OCI-M2 (cell line): ENCODE results near the gene SOCS1.

Experiments
- DNase-seq: peaks from one replicate; lab custom pipeline; 2025; ENCODE audit not compliant: unreplicated experiment; lab: John Stamatoyannopoulos, UW

The SOCS1 gene

DNA sequence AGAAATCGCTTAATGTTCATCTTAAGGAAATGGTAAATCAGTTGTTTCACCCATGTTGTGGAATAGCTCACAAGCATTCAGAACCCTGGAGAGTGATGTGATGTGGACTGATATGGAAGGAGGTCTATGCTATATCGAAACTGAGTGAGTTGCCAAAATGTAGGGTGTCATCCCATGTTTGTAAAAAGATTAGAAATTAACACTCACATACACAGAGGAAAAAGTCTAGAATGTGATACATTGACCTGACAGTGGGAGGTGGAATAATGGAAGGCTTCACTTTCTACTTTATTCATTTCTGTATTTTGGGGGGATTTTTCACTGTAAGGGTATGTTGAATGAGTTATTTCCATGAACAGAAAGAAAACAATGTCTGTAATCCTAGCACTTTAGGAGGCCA, 29.8 kb upstream of the SOCS1 start:
- no peak for DNase-seq

GRCh38 chr16:11283820-11284248, 27.8 kb upstream of the SOCS1 start:
- DNase-seq: no peak

DNA sequence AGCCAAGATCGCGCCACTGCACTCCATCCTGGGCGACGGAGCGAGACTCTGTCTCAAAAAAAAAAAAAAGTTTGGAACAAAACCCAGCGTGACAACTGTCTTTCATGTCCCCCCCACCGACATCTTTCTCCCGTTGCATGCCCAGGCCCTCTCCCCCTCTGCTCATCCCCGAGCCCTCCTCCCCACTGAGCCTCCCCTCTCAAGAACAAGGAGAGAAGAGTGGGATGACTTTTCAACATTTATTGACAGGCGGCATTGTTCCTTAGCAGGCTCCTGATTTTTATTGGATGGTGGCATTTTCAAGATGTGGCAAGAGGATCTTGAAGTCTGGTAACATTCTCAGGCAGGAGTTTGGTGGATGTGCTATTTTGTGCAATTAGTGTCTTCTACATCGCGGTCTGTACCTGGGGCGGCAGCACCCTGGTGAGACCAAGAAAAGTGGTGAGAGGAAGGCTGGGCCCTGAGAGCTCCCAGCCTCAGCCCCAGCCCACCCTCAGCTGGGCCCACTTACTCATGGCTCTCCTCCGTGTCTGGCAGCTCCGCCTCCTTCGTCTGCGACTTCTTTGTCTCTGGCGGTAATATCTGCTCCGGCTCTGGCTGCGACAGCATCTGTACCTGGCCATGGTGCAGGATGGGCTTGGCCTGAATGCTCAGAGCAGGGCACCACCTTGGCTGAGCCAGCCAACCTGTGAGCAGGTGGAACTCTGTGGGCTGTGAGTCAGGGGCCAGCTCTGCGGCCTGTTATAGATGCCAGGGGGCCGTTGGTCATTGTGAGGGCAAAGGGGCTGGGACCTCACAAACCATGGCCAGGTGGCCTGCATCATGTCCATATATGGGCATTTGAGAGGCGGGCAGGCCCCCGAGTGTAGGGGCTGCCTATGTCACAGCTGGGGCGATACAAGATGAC, 24.9 kb upstream of the SOCS1 start, which contains the start of gene PRM1:
PRM1 (minus strand) TSS at position 715 of the 907 bp plus-strand sequence; CDS start at position 623, 92 bp downstream.
- DNase-seq: no peak

DNA sequence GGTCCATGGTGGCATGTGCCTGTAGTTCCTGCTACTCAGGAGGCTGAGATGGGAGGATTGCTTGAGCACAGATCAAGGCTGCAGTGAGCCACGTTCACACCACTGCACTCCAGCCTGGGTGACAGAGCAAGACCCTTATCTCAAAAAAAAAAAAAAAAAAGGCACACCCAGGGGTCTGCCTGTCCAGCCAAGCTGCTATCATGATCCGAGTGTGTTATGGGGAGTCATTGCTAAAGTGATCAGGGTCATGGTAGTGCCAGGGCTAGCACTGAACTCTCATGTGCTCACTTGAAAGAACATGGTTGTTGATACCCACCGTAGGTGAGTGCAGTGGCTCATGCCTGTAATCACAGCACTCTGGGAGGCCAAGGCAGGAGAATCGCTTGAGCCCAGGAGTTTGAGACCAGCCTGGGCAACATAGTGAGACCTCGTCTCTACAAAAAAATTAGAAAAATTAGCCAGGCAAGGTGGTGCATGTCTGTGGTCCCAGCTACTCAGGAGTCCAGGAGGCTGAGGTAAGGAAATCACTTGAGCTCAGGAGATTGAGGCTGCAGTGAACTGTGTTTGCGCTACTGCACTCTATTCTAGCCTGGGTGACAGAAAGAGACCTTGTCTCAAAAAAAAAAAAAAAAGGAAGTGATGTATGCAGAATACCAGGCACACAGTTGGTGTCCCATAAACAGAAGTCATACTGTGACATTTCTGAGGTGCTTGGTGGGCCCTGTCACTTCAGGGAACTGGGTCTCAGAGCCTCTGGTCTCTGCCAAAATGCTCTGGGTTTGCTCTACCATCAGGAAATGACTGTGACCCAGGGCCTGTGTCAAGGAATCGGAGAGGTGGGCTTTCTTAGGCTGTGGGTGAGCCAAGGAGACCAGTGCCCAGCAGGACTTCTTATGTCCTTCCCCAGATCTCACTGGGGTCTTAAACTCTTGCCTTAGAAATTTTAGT, 23.0 kb upstream of the SOCS1 start:
- no peak for DNase-seq

- DNase-seq: no peak
Measured at GRCh38 chr16:11277607-11278337, 21.8 kb upstream of the SOCS1 start.

DNA sequence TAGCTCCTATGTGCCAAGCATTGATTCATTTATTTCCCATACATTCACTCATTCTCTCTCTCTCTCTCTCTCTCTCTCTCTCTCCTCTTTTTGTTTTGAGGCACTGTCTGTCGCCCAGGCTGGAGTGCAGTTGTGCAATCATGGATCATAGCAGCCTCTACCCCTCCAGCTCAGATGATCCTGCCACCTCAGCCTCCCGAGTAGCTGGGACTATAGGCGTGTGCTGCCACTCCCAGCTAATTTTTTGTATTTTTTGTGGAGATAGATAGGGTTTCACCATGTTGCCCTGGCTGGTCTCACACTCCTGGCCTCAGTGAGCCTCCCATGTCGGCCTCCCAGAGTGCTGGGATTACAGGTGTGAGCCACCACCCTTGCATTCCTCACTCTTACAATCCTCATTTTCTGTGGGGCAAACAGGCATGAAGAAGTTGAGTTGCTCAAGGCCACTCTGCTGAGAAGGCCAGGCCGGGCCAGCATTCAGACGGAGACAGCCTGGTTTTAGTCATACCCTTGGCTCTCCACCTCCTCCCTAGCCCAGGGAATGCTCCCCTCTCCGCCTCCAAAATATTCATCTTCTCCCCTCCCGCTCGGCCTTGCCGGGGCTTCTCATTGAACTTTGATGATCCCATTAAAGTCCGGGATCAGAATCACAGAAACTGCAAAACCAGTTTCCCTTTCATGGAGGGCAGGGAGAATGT, 21.0 kb upstream of the SOCS1 start:
- no peak for DNase-seq

GRCh38 chr16:11276143-11276895, 20.3 kb upstream of the SOCS1 start, which contains the start of gene PRM2:
TSS of gene PRM2 (minus strand) at chr16:11276480. CDS start at chr16:11276370, 110 bp downstream.
- no peak for DNase-seq

DNA sequence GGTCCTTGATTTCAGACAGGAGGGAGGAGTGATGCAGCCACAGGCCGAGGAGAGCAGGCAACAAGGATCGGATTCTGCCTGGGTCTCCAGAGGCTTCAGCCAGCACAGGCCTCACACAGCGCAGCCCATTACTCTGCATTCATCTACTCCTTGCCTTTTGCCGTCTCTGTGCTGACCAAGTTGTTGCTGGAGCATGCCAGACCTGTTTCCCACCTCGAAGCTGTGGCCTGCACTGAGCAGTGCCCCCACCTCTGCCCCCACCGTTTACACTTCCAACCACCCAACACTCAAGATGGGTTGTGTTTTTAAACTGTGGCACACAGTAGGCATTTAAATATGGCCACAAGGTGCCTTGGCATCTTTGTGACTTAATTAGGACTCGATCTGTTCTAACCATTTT, 19.0 kb upstream of the SOCS1 start:
- no peak for DNase-seq

GRCh38 chr16:11273721-11274324, 17.8 kb upstream of the SOCS1 start:
- no peak for DNase-seq

- no peak for DNase-seq
Measured at GRCh38 chr16:11272921-11273720, 17.1 kb upstream of the SOCS1 start, which contains the start of gene PRM3. TSS of gene PRM3 (minus strand) at chr16:11273629. CDS start at chr16:11273595, 34 bp downstream.

DNA sequence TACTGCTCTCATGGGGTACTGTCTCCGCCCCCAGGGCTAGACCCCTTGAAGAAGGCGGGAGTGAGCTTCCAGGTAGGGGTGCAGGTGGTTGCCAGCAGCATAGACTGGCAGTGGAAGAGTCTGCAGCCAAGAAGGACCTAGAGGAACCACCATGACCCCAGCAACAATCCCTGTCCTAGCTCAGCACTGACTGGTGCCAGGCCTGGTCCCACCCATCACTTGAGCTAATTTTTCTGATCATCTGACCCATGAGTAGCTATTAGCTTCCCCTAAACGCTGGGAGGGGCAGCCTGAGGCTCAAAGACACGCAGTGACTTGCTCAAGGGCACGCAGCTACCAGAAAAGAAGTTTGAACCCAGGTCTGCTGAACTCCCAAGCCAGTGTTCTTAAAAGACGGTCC, 16.5 kb upstream of the SOCS1 start:
- no peak for DNase-seq

- no peak for DNase-seq
Measured at GRCh38 chr16:11271610-11272009, 15.6 kb upstream of the SOCS1 start.

DNA sequence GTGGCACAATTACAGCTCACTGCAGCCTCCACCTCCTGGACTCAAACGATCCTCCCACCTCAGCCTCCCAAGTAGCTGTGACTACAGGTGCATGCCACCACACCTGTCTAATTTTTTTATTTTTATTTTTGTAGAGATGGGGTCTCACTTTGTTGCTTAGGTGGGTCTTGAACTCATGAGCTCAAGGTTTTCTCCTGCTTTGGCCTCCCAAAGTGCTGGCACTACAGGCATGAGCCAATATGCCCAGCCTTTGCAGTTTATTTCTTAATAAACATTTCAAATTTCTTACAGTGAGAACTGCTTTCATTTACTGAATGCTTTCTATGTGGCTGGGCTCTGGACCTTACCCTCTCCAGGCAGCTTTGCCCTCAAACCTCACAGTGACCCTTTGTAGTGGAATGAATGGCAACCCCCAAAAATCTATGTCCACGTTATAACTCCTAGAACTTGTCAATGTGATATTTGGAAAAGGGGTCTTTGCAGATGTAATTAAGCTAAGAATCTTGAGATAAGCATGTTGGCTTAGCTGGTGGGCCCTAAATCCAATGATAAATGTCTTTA, 14.7 kb upstream of the SOCS1 start:
- DNase-seq: no peak

DNA sequence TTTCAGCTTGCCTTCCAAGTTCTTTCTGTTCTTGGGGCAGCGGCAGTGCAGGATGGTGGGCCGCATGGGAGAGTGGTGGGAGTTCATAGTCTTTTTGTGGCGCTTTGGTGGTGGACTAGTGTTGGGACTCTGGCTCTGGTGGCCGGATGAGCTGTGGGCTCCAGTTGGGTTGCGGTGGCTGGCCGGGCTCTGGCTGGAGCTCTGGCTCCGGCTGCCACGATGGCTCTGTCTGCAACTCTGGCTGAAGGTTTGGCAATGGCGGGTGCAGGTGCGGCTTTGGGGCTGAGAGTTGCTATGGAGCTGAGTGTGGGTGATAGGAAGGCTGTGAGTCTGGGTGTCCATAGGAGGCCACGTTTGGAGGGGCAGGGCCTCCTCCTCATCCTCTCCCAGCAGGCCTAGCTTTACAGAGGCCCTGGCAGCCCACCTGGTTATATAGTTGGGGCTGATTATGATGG, 12.9 kb upstream of the SOCS1 start, which contains the start of gene TNP2:
TNP2 (minus strand) TSS at position 405 of the 455 bp plus-strand sequence; CDS start at position 342, 63 bp downstream.
- no peak for DNase-seq

- no peak for DNase-seq
Measured at GRCh38 chr16:11265124-11265523, 9.1 kb upstream of the SOCS1 start.

DNA sequence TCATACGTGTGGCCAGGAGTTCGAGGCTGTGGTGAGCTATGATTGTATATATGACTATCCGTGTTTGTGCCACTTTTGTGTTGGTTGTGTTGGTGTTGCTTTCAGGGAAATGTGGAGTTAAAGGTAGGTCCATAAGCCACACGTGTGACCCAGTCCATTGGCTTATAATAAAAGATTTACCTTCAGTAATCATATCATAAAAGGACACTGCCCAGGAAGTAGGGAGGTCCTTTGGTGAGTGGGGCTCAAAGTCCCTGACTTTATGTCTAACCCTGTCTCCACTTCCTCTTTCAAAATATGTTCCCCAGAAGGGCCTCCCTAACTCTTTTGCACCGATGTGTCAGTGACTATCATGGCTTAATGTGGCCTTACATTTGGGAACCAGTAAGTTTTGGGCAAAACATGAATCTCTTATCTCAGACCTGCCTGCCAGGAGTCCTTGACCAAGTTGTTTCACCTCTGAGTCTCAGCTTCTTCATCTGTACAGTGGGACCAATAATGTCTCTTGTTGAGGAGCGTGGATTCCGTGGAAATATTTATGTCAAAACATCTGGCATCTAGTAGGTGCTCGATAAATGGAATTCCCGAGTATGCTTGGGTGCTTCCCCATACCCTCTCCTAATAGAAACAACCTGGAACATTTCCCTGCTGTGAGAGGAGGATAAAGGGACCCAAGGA, 8.3 kb upstream of the SOCS1 start:
- no peak for DNase-seq

GRCh38 chr16:11263737-11264136, 7.7 kb upstream of the SOCS1 start:
- no peak for DNase-seq
